Left ventricle myocardium inferior (tissue), 1 donor: ENCODE results near the gene STRADB. TPM values are rescaled to one million over a fixed set of nuclear protein-coding genes. Genes with fewer than 3 reads are reported as not detected.
A peak's percentile ranks its signal among the peaks of the same experiment; 100 is the strongest.
"Not testable (repeated sequence)": the region's sequence is repeated elsewhere in the genome, so short reads cannot be mapped to it uniquely, and the experiment has no call there.

Experiments
- DNase-seq: peaks from one replicate; pipeline ENCODE4 v3.0.0-alpha.2; 2020
- H3K27ac ChIP-seq: fragments of 200-600 bp; replicated peaks from 2 replicates; pipeline ENCODE4 v1.8.0; 2021
- H3K27me3 ChIP-seq: fragments of 200-600 bp; 2 replicates; pipeline ENCODE4 v1.8.0; 2021; ENCODE audit warnings: low read depth
- H3K36me3 ChIP-seq: fragments of 200-600 bp; 2 replicates; pipeline ENCODE4 v1.8.0; 2021
- H3K4me1 ChIP-seq: fragments of 200-600 bp; 2 replicates; pipeline ENCODE4 v1.8.0; 2021
- H3K4me3 ChIP-seq: fragments of 200-600 bp; 2 replicates; pipeline ENCODE4 v1.8.0; 2021; ENCODE audit warnings: mild to moderate bottlenecking, moderate library complexity
- H3K9me3 ChIP-seq: fragments of 200-600 bp; replicated peaks from 2 replicates; pipeline ENCODE4 v1.8.0; 2021
- intact Hi-C: fragments of 100-400 bp; cut with micrococcal nuclease; formaldehyde crosslinking; loops from one replicate; pipeline ENCODE4 v1.11.0; 2022
- total RNA-seq: library from RNA; stranded (reverse); fragmentation: NEBNext Ultra II Directional; extraction: Animal tissue kit (Norgen Biotek cat#: 25700); gene quantifications from one replicate; pipeline ENCODE4 v1.2.1, GENCODE V29; 2021
- TF ChIP-seq, protein P1 (sequence below): fragments of 200-600 bp; IDR thresholded peaks from 2 replicates; pipeline ENCODE4 v1.8.0; 2021; ENCODE audit warnings: antibody characterized with exemption, mild to moderate bottlenecking, borderline replicate concordance
- donor health status: DM: no; HTN: yes; CAD: no; lungs with severe emphysema.

STRADB gene
- total RNA-seq, 1 donor from 2014 or later: 57.5 TPM

GRCh38 chr2:201470821-201471731 is 19.5 kb downstream of the STRADB start:
- DNase-seq: peak; percentile 16
- Histone ChIP-seq H3K27me3 (no peaks in the 10 kb centered on the region), H3K9me3 (no peaks in the 10 kb centered on the region), H3K4me1 (peaks cover 14% of the 10 kb centered on the region), H3K36me3 (peaks cover 78% of the 10 kb centered on the region), H3K4me3 (no peak overlapping the region), H3K27ac (no peak overlapping the region)
- intact Hi-C loops: no loop called here
- TF ChIP-seq, protein P1, sequence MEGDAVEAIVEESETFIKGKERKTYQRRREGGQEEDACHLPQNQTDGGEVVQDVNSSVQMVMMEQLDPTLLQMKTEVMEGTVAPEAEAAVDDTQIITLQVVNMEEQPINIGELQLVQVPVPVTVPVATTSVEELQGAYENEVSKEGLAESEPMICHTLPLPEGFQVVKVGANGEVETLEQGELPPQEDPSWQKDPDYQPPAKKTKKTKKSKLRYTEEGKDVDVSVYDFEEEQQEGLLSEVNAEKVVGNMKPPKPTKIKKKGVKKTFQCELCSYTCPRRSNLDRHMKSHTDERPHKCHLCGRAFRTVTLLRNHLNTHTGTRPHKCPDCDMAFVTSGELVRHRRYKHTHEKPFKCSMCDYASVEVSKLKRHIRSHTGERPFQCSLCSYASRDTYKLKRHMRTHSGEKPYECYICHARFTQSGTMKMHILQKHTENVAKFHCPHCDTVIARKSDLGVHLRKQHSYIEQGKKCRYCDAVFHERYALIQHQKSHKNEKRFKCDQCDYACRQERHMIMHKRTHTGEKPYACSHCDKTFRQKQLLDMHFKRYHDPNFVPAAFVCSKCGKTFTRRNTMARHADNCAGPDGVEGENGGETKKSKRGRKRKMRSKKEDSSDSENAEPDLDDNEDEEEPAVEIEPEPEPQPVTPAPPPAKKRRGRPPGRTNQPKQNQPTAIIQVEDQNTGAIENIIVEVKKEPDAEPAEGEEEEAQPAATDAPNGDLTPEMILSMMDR: peak; percentile 43

GRCh38 chr2:201471732-201472393 is 20.3 kb downstream of the STRADB start:
- Histone ChIP-seq H3K27me3 (no peaks in the 10 kb centered on the region), H3K27ac (no peak overlapping the region), H3K4me1 (peaks cover 11% of the 10 kb centered on the region), H3K9me3 (no peaks in the 10 kb centered on the region), H3K36me3 (peaks cover 84% of the 10 kb centered on the region), H3K4me3 (no peak overlapping the region)
- intact Hi-C loops: no loop called here
- no peak for DNase-seq
- TF ChIP-seq, protein P1: no peak

DNA sequence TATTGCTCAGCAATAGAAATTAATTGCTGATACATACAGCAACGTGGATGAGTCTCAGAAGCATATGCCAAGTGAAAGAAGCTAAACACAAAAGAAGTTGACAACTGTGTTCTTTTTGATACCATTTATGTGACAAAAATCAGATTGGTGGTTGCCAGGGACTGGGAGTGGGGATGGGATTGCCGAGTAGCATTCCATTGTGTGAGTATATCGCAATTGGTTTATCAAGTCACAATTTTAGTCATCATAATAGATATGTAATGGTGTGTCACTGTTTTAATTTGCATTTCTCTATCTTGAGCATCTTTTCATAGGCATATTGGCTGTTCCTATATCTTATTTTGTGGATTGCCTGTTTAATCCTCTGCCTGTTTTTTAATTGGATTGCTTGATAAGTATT is 20.9 kb downstream of the STRADB start:
- Histone ChIP-seq H3K9me3 (no peaks in the 10 kb centered on the region), H3K4me3 (no peak overlapping the region), H3K27me3 (no peaks in the 10 kb centered on the region), H3K4me1 (peaks cover 8% of the 10 kb centered on the region), H3K36me3 (peaks cover 84% of the 10 kb centered on the region), H3K27ac (no peak overlapping the region)
- intact Hi-C loops: no loop called here
- TF ChIP-seq, protein P1: no peak
- no peak for DNase-seq

GRCh38 chr2:201482543-201482942 is 31.0 kb downstream of the STRADB start:
- DNase-seq: no peak
- Histone ChIP-seq H3K4me1 (no peaks in the 10 kb centered on the region), H3K4me3 (no peak overlapping the region), H3K27me3 (no peaks in the 10 kb centered on the region), H3K27ac (no peak overlapping the region), H3K9me3 (no peaks in the 10 kb centered on the region), H3K36me3 (peaks cover 51% of the 10 kb centered on the region)
- TF ChIP-seq, protein P1: no peak
- intact Hi-C loops: no loop called here

DNA sequence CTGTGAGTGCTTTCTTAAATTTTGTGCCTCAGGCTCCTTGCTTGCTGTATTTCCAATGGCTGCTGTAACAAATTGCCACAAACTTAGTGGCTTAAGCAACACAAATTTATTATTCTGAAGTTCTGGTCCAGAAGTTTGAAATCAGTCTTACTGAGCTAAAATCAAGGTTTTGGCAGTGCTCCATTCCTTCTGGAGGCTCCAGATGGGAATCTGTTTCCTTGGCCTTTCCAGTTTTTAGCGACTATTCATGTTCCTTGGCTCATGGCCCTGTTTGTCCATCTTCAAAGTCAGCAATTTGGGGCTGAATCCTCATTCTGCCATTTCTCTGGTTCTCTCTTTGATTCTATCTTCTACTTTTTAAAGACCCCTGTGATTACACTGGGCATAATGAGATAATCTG is 31.8 kb downstream of the STRADB start:
- intact Hi-C loops: no loop called here
- Histone ChIP-seq H3K27ac (peak overlapping the region; percentile 21), H3K4me3 (no peak overlapping the region), H3K27me3 (no peaks in the 10 kb centered on the region), H3K9me3 (no peaks in the 10 kb centered on the region), H3K4me1 (no peaks in the 10 kb centered on the region), H3K36me3 (peaks cover 44% of the 10 kb centered on the region)
- TF ChIP-seq, protein P1: no peak
- DNase-seq: no peak

DNA sequence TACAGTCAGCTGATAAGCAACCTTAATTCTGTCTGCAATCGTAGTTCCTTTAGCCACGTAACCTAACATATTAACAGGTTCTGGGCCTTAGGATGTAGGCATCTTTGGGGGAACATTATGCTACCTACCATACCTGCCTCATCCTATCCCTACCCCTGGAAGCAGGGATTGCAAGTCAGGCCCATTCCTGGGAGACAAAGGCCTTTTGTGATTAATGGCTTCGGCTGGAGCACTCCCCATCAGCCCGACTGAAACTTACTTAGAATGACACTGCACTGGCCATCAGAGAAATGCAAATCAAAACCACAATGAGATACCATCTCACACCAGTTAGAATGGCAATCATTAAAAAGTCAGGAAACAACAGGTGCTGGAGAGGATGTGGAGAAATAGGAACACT is 32.2 kb downstream of the STRADB start:
- intact Hi-C loops, DNase-seq, H3K4me3 ChIP-seq, H3K27ac ChIP-seq, H3K9me3 ChIP-seq, H3K27me3 ChIP-seq, H3K4me1 ChIP-seq: not testable (repeated sequence)
- peaks cover 40% of the 10 kb centered on the region for H3K36me3 ChIP-seq
